H1 (cell line): Measurements from ENCODE around the gene GON4L. TPM values are rescaled to one million over a fixed set of nuclear protein-coding genes. Genes with fewer than 3 reads are reported as not detected.

Experiments
- CTCF ChIA-PET: fragments of 300-600 bp; sonication (Branson Sonifier 250); formaldehyde crosslinking; loops from one replicate; lab custom pipeline; 2021; ENCODE audit not compliant: partially characterized antibody; lab: Charles Lee
- POLR2A ChIA-PET: fragments of 300-600 bp; sonication (Branson Sonifier 250); formaldehyde crosslinking; loops from one replicate; lab custom pipeline; 2021; ENCODE audit warnings: inconsistent platforms; ENCODE audit not compliant: partially characterized antibody; lab: Charles Lee
- DNase-seq, 2 experiments: peaks; one replicate each; pipeline versions ENCODE4 v3.0.0 to v3.0.0-alpha.2; 2010 to 2022; ENCODE audit warnings: low spot score in 2 of 2, low read depth in 1 of 2, mixed read lengths in 1 of 2
- FAIRE-seq: peaks from 2 replicates; lab custom pipeline; 2011; peaks lifted over from hg19 to GRCh38; lab: Jason Lieb, UNC
- H2AFZ ChIP-seq: 2 replicates; pipeline ENCODE4 v1.8.1; 2012; ENCODE audit warnings: low read length, inconsistent platforms
- H2AK5ac ChIP-seq: 2 replicates; pipeline ENCODE4 v1.6.1; 2013; ENCODE audit warnings: low read depth, low read length
- H2BK120ac ChIP-seq: replicated peaks from 2 replicates; pipeline ENCODE3; 2013; ENCODE audit warnings: low read depth, low read length, inconsistent platforms
- H2BK12ac ChIP-seq: 2 replicates; pipeline ENCODE4 v1.6.1; 2013; ENCODE audit warnings: low read depth, low read length
- H2BK15ac ChIP-seq: 2 replicates; pipeline ENCODE4 v1.6.1; 2013; ENCODE audit warnings: low read length
- H2BK20ac ChIP-seq: 2 replicates; pipeline ENCODE4 v1.6.1; 2013; ENCODE audit warnings: low read length
- H2BK5ac ChIP-seq: 2 replicates; pipeline ENCODE4 v1.6.1; 2013; ENCODE audit warnings: low read depth, low read length
- H3K14ac ChIP-seq: 2 replicates; pipeline ENCODE4 v1.6.1; 2013; ENCODE audit warnings: inconsistent platforms; ENCODE audit not compliant: insufficient read length
- H3K18ac ChIP-seq: 2 replicates; pipeline ENCODE4 v1.6.1; 2013; ENCODE audit warnings: low read length; ENCODE audit errors: extremely low read depth
- H3K23ac ChIP-seq: 2 replicates; pipeline ENCODE4 v1.6.1; 2013; ENCODE audit warnings: inconsistent platforms; ENCODE audit not compliant: insufficient read length
- H3K23me2 ChIP-seq: 2 replicates; pipeline ENCODE4 v1.6.1; 2013; ENCODE audit warnings: low read depth, low read length
- H3K27ac ChIP-seq: 2 replicates; pipeline ENCODE4 v1.6.1; 2011; ENCODE audit warnings: low read depth, low read length, inconsistent platforms
- H3K27me3 ChIP-seq, 4 experiments: replicated peaks in 1 of 4; 1 replicate in 1 of 4; 2 replicates in 3 of 4; pipeline versions ENCODE4 v1.6.1 to v1.8.1; 2011 to 2013; ENCODE audit warnings: low read length in 3 of 4, mild to moderate bottlenecking in 3 of 4, inconsistent platforms in 2 of 4, mixed read lengths in 2 of 4, moderate library complexity in 1 of 4; ENCODE audit not compliant: control insufficient read depth in 3 of 4, insufficient read depth in 3 of 4; ENCODE audit errors: extremely low read depth in 1 of 4
- H3K36me3 ChIP-seq, 4 experiments: 2 replicates each; pipeline versions ENCODE4 v1.6.1 to v1.8.1; 2011 to 2013; ENCODE audit warnings: mild to moderate bottlenecking in 4 of 4, low read length in 3 of 4, moderate library complexity in 2 of 4, control low read depth in 1 of 4, inconsistent platforms in 1 of 4; ENCODE audit not compliant: insufficient read depth in 4 of 4, control insufficient read depth in 2 of 4
- H3K4ac ChIP-seq: replicated peaks from 2 replicates; pipeline ENCODE3; 2013; ENCODE audit warnings: low read length, low read depth, mixed read lengths, inconsistent platforms; ENCODE audit not compliant: insufficient read length
- H3K4me1 ChIP-seq, 4 experiments: replicated peaks in 1 of 4; 1 replicate in 1 of 4; 2 replicates in 3 of 4; pipeline versions ENCODE4 v1.6.1 to v1.8.1; 2011 to 2013; ENCODE audit warnings: low read length in 3 of 4, inconsistent platforms in 2 of 4, mixed read lengths in 1 of 4; ENCODE audit not compliant: insufficient read depth in 4 of 4, control insufficient read depth in 3 of 4
- H3K4me2 ChIP-seq, 2 experiments: 2 replicates each; pipeline versions ENCODE4 v1.6.1 to v1.8.1; 2011 to 2013; ENCODE audit warnings: low read depth in 2 of 2, low read length in 2 of 2, control low read depth in 1 of 2, inconsistent platforms in 1 of 2, mild to moderate bottlenecking in 1 of 2; ENCODE audit not compliant: insufficient read depth in 1 of 2
- H3K4me3 ChIP-seq, 4 experiments: fragments of 200-600, 300-600 bp in 1 of 4; sonication (generic), shearing (Covaris generic), sonication (Bioruptor Twin) in 1 of 4; 2 replicates each; pipeline versions ENCODE4 v1.5.1 to v1.8.1; 2011 to 2016; ENCODE audit warnings: low read length in 4 of 4, low read depth in 3 of 4, control low read depth in 2 of 4, inconsistent platforms in 2 of 4, mild to moderate bottlenecking in 2 of 4, mixed read lengths in 1 of 4, moderate library complexity in 1 of 4; ENCODE audit not compliant: insufficient read depth in 2 of 4; ENCODE audit errors: extremely low read depth in 1 of 4
- H3K56ac ChIP-seq: replicated peaks from 2 replicates; pipeline ENCODE3; 2013; ENCODE audit warnings: low read depth, mild to moderate bottlenecking, mixed read lengths, low read length, inconsistent platforms; ENCODE audit not compliant: insufficient read length
- H3K79me1 ChIP-seq: 2 replicates; pipeline ENCODE4 v1.6.1; 2013; ENCODE audit warnings: low read depth, low read length, control low read depth
- H3K79me2 ChIP-seq, 2 experiments: 2 replicates each; pipeline versions ENCODE4 v1.6.1 to v1.8.1; 2012 to 2013; ENCODE audit warnings: low read length in 2 of 2, mild to moderate bottlenecking in 2 of 2, inconsistent platforms in 1 of 2; ENCODE audit not compliant: insufficient read depth in 2 of 2, control insufficient read depth in 1 of 2
- H3K9ac ChIP-seq, 4 experiments: replicated peaks in 1 of 4; 1 replicate in 1 of 4; 2 replicates in 3 of 4; pipeline versions ENCODE4 v1.6.1 to v1.8.1; 2011 to 2013; ENCODE audit warnings: low read depth in 3 of 4, low read length in 3 of 4, control low read depth in 2 of 4, mild to moderate bottlenecking in 2 of 4, moderate library complexity in 2 of 4, inconsistent platforms in 1 of 4; ENCODE audit errors: extremely low read depth in 1 of 4
- H3K9me3 ChIP-seq, 2 experiments: 2 replicates each; pipeline versions ENCODE4 v1.6.1 to v1.8.1; 2012 to 2013; ENCODE audit warnings: mild to moderate bottlenecking in 2 of 2, moderate library complexity in 2 of 2, control low read depth in 1 of 2, inconsistent platforms in 1 of 2, low read depth in 1 of 2, low read length in 1 of 2, mixed read lengths in 1 of 2; ENCODE audit not compliant: insufficient read depth in 2 of 2
- H4K20me1 ChIP-seq, 2 experiments: replicated peaks in 1 of 2; 2 replicates each; pipeline versions ENCODE3 to v1.8.1; 2011 to 2013; ENCODE audit warnings: inconsistent platforms in 2 of 2, low read length in 2 of 2, mild to moderate bottlenecking in 1 of 2; ENCODE audit not compliant: insufficient read depth in 2 of 2, control insufficient read depth in 1 of 2
- H4K5ac ChIP-seq: 2 replicates; pipeline ENCODE4 v1.6.1; 2013; ENCODE audit warnings: low read length, low read depth, mixed read lengths, inconsistent platforms; ENCODE audit not compliant: insufficient read length
- H4K8ac ChIP-seq: 2 replicates; pipeline ENCODE4 v1.8.0; 2013; ENCODE audit warnings: mild to moderate bottlenecking, moderate library complexity, low read length, inconsistent platforms; ENCODE audit not compliant: insufficient read depth; ENCODE audit errors: extremely low read depth
- H4K91ac ChIP-seq: replicated peaks from 2 replicates; pipeline ENCODE3; 2013; ENCODE audit warnings: low read length, mixed read lengths, inconsistent platforms; ENCODE audit not compliant: insufficient read length
- BACH1 ChIP-seq: IDR thresholded peaks from 2 replicates; pipeline ENCODE4 v1.6.1; 2012; ENCODE audit warnings: low read length, improper control_type of control experiment
- BRCA1 ChIP-seq: IDR thresholded peaks from 2 replicates; pipeline ENCODE4 v1.6.1; 2012; ENCODE audit warnings: low read depth, low read length, improper control_type of control experiment
- EZH2 ChIP-seq: fragments of 200-600 bp; sonication (generic); IDR thresholded peaks from 2 replicates; pipeline ENCODE4 v1.7.1; 2012; ENCODE audit warnings: low read depth, mild to moderate bottlenecking, moderate library complexity, low read length, inconsistent platforms; ENCODE audit not compliant: severe bottlenecking
- HDAC6 ChIP-seq: IDR thresholded peaks from one replicate; pipeline ENCODE4 v1.7.1; 2012; ENCODE audit warnings: low read depth, mild to moderate bottlenecking, inconsistent platforms, low read length, moderate library complexity
- NRF1 ChIP-seq: IDR thresholded peaks from 2 replicates; pipeline ENCODE4 v1.6.1; 2011; ENCODE audit warnings: mild to moderate bottlenecking, low read depth, low read length, improper control_type of control experiment
- POLR2AphosphoS5 ChIP-seq: IDR thresholded peaks from 2 replicates; pipeline ENCODE4 v1.6.1; 2011; ENCODE audit warnings: low read depth, low read length
- POU5F1 ChIP-seq: IDR thresholded peaks from 2 replicates; pipeline ENCODE4 v1.6.1; 2011; ENCODE audit warnings: low read depth, mild to moderate bottlenecking, low read length, moderate library complexity
- RBBP5 ChIP-seq: IDR thresholded peaks from 2 replicates; pipeline ENCODE4 v1.7.1; 2012; ENCODE audit warnings: low read depth, mild to moderate bottlenecking, inconsistent platforms, low read length, moderate library complexity, borderline replicate concordance
- SAP30 ChIP-seq: fragments of 300-600 bp; sonication (generic); IDR thresholded peaks from 2 replicates; pipeline ENCODE4 v1.7.1; 2012; ENCODE audit warnings: low read length, moderate library complexity, mild to moderate bottlenecking, inconsistent platforms; ENCODE audit not compliant: insufficient read depth, insufficient replicate concordance
- SIN3A ChIP-seq, 2 experiments: IDR thresholded peaks in 1 of 2; conservative IDR thresholded peaks in 1 of 2; 2 replicates each; pipeline ENCODE4 v1.6.1; 2011 to 2012; ENCODE audit warnings: low read length in 2 of 2, improper control_type of control experiment in 1 of 2, low read depth in 1 of 2, mild to moderate bottlenecking in 1 of 2
- SP4 ChIP-seq: IDR thresholded peaks from 2 replicates; pipeline ENCODE4 v1.6.1; 2012; ENCODE audit warnings: low read length, inconsistent platforms
- SRF ChIP-seq: IDR thresholded peaks from 2 replicates; pipeline ENCODE4 v1.6.1; 2011; ENCODE audit warnings: mild to moderate bottlenecking, low read depth, low read length, moderate library complexity
- TEAD4 ChIP-seq: IDR thresholded peaks from 2 replicates; pipeline ENCODE4 v1.6.1; 2012; ENCODE audit warnings: low read depth, low read length, inconsistent platforms, mixed read lengths
- WGBS, 2 experiments: shearing (Covaris generic) in 1 of 2; methylation state at CpG; one replicate each; pipeline versions ENCODE4 v1.1.6 to v1.1.7; 2013 to 2015; ENCODE audit warnings: low lambda C conversion rate in 2 of 2, mixed read lengths in 2 of 2, inconsistent platforms in 1 of 2, low coverage in 1 of 2, missing lambda C conversion rate in 1 of 2; ENCODE audit not compliant: insufficient replicate concordance in 2 of 2, insufficient coverage in 1 of 2, insufficient read length in 1 of 2; ENCODE audit errors: extremely low coverage in 1 of 2, missing lambda C conversion rate in 1 of 2; 5-methylcytosine and 5-hydroxymethylcytosine counted together
- polyA plus RNA-seq, 7 experiments: library from polyadenylated mRNA; depleted of rRNA in 3 of 7; stranded (reverse) in 5 of 7; unstranded in 2 of 7; fragments of >200 nt in 5 of 7; fragments of 200-250 nt in 2 of 7; gene quantifications; 1 replicate in 5 of 7; 2 replicates in 1 of 7; 4 replicates in 1 of 7; pipeline versions ENCODE4 v1.2.1 to v1.2.3, GENCODE V29; 2011 to 2013; ENCODE audit warnings: missing spikeins in 2 of 7, mixed read lengths in 2 of 7
- total RNA-seq: library from RNA; stranded (reverse); fragmentation: NEBNext Ultra II Directional; extraction: Animal tissue kit (Norgen Biotek cat#: 25700); gene quantifications from 2 replicates; pipeline ENCODE4 v1.2.1, GENCODE V29; 2021
- TF ChIP-seq, protein P1 (sequence below): IDR thresholded peaks from 2 replicates; pipeline ENCODE4 v1.6.1; 2011; ENCODE audit warnings: low read length, improper control_type of control experiment

GON4L gene
- total and polyA plus RNA-seq, 2 of the 8 experiments (the other 6 are each of a cell fraction or from before 2014, with no cell fraction given): 26.2 to 52.1 TPM

DNA sequence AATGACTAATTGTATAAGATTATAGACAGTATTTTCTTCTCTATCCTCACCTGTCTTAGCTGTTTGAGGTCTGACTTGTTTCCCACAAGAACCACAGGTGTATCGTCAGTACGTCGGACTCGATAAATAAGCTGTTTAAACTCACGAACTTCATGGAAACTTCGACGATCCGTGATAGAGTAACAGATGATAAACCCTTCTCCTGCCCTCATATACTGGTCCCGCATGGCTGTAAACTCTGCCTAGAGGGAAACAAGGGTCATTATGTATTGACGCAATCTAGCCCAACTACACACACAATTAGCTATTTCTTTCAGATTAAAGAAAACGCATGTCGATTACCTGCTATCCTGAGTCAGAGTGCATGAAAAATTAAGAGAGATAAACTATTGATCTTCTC, 47.2 kb upstream of the GON4L start:
- 95% methylated on average over 12 of the region's 12 CpGs; no CpG with 5 or more reads in 1 of the 2 experiments for WGBS, 2 experiments
- Histone ChIP-seq H3K56ac (no peak overlapping the region), H3K9ac (no peak overlapping the region), H3K36me3 (peaks cover 19 to 73% (median 39%) of the 10 kb centered on the region in 4 experiments), H2BK15ac (no peak overlapping the region), H2AK5ac (no peak overlapping the region), H3K4me2 (no peak overlapping the region), H4K8ac (no peak overlapping the region), H3K4me3 (no peak overlapping the region), H3K79me1 (no peaks in the 10 kb centered on the region), H3K4me1 (no peaks in the 10 kb centered on the region), H3K23ac (no peak overlapping the region), H3K14ac (no peak overlapping the region), H2BK20ac (no peak overlapping the region), H4K5ac (no peak overlapping the region), H2AFZ (no peak overlapping the region), H2BK5ac (no peak overlapping the region), H3K18ac (no peak overlapping the region), H3K4ac (no peak overlapping the region), H2BK12ac (no peak overlapping the region), H3K9me3 (no peaks in the 10 kb centered on the region), H2BK120ac (no peak overlapping the region), H3K23me2 (no peaks in the 10 kb centered on the region), H3K27ac (no peak overlapping the region), H3K27me3 (no peaks in the 10 kb centered on the region), H3K79me2 (no peaks in the 10 kb centered on the region), H4K20me1 (no peaks in the 10 kb centered on the region), H4K91ac (no peak overlapping the region)
- ChIA-PET POLR2A (interaction anchor here (0.6 to 1.1 kb wide), 2 partner anchors 12 to 17 kb away, joined by 3 to 6 read pairs; no protein-coding TSS in a partner anchor), CTCF (interaction anchor here (0.6 to 1.3 kb wide), 3 partner anchors 9 to 396 kb away, joined by 3 to 4 read pairs (median 3); no protein-coding TSS in a partner anchor)
- DNase-seq: no peak
- FAIRE-seq: no peak
- TF ChIP-seq, protein P1, sequence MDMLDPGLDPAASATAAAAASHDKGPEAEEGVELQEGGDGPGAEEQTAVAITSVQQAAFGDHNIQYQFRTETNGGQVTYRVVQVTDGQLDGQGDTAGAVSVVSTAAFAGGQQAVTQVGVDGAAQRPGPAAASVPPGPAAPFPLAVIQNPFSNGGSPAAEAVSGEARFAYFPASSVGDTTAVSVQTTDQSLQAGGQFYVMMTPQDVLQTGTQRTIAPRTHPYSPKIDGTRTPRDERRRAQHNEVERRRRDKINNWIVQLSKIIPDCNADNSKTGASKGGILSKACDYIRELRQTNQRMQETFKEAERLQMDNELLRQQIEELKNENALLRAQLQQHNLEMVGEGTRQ: no peak
- TF ChIP-seq RBBP5 (no peak), BRCA1 (no peak), POLR2AphosphoS5 (no peak), BACH1 (no peak), TEAD4 (no peak), HDAC6 (no peak), SAP30 (no peak), POU5F1 (no peak), SIN3A (conservative IDR thresholded peaks at IDR 0.05 in 1 of 2, IDR thresholded peaks at IDR 0.05 in 1 of 2; ENCODE audit: low read depth in 1 of 2, low read length in 2 of 2) (no peak), SP4 (no peak), SRF (no peak), NRF1 (no peak), EZH2 (no peak)
